HFFc6 (cell line): Measurements from ENCODE around the gene RCHY1. TPM values are rescaled to one million over a fixed set of nuclear protein-coding genes. Genes with fewer than 3 reads are reported as not detected.

Source experiments
- DNase-seq: peaks from one replicate; pipeline ENCODE4 v3.0.0-alpha.2; 2018
- H3K27ac Mint-ChIP-seq: 2 replicates; pipeline ENCODE4 v1.8.0; 2020; ENCODE audit warnings: mild to moderate bottlenecking, mixed read lengths
- H3K27me3 Mint-ChIP-seq: 2 replicates; pipeline ENCODE4 v1.8.0; 2021; ENCODE audit warnings: mild to moderate bottlenecking, moderate library complexity, mixed read lengths; ENCODE audit not compliant: insufficient read depth
- H3K36me3 Mint-ChIP-seq: 2 replicates; pipeline ENCODE4 v1.8.0; 2021; ENCODE audit warnings: low read depth, mixed read lengths
- H3K4me1 Mint-ChIP-seq: 2 replicates; pipeline ENCODE4 v1.8.0; 2020; ENCODE audit warnings: low read depth, mixed read lengths
- H3K4me3 Mint-ChIP-seq: 2 replicates; pipeline ENCODE4 v1.8.0; 2020; ENCODE audit warnings: mild to moderate bottlenecking, moderate library complexity, mixed read lengths
- H3K9me3 Mint-ChIP-seq: 2 replicates; pipeline ENCODE4 v1.8.0; 2020; ENCODE audit warnings: mild to moderate bottlenecking, mixed read lengths
- long read RNA-seq: library from polyadenylated mRNA; unstranded; transcript quantifications from one replicate; pipeline ENCODE4 v2.0.0, GENCODE V29; 2019
- total RNA-seq, 6 experiments: library from RNA; stranded (reverse); fragmentation: NEBNext Ultra II Directional; extraction: Animal tissue kit (Norgen Biotek cat#: 25700); gene quantifications; 2 replicates in 1 of 6; 3 replicates in 5 of 6; pipeline ENCODE4 v1.2.3, GENCODE V29; 2021
- TF ChIP-seq, protein P1 (sequence below): fragments of 200-600 bp; sonication (generic); IDR thresholded peaks from 2 replicates; pipeline ENCODE4 v1.5.0; 2021; ENCODE audit warnings: antibody characterized with exemption, mild to moderate bottlenecking

The RCHY1 gene
- total RNA-seq = 10 to 100 TPM; 14.8 to 19.5 (median 17.5) TPM
- long read RNA-seq, full-length matches to known transcripts = 18 of 21 reads
- long read RNA-seq, partial matches to known transcripts = 0 of 21 reads
- long read RNA-seq, other reads (novel, unspliced or antisense) = 3 of 21 reads

DNA sequence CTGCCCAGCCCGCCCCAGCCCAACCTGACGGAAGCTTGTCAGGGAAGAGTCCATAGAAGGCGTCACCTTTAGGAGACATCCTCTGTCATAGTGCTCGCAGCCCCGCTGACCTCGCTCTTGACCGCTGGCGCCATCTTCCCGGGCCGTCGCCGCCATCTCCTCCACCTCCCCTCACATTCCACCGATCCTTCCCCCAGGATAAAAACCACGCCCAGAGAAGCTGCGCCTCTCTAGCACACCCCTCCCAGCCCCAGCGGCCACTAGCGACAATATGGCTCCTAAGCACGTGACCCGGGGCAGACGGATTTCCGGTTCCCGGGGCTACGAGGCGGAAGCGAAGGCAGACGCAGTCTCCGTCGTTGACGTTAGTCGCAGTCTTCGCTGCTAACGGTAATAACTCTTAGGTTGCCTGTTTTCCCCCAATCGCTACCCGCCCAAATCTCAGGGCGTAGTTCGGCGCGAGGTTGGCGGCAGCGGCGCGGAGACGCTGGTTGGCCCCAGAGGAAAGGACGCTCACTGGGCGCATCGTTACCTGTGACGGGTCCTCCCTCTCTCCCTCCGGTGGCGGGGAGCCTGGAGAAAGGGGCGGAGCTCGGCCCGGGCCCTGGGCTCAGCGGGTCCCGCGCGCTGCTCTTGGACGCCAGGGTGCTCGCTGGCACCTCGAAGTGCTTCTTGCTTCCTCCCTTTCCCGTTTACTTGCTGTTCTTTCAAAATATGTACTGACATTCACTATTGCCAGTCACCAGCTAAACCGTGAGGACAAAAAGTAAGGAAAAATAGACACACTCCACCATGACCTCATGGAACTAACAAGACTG, at the start of gene RCHY1, which contains the start of gene THAP6:
TSS of gene RCHY1 (minus strand) at position 273 of the 818 bp plus-strand sequence. CDS start at position 156, 117 bp downstream.
TSS of gene THAP6 (plus strand) at position 343 of the 818 bp plus-strand sequence. CDS start 980 bp downstream, outside the sequence.
- peaks cover 9% of the 10 kb centered on the region for H3K4me1 Mint-ChIP-seq
- no peak within 1 kb of the TSS; the same call in 1 of the 2 replicates for H3K4me3 Mint-ChIP-seq
- no peaks in the 10 kb centered on the region for H3K9me3 Mint-ChIP-seq
- DNase-seq = peak; percentile 96
- H3K36me3 Mint-ChIP-seq = peaks cover 33% of the 10 kb centered on the region
- H3K27ac Mint-ChIP-seq = no peak within 1 kb of the TSS
- no peaks in the 10 kb centered on the region for H3K27me3 Mint-ChIP-seq
- TF ChIP-seq, protein P1, sequence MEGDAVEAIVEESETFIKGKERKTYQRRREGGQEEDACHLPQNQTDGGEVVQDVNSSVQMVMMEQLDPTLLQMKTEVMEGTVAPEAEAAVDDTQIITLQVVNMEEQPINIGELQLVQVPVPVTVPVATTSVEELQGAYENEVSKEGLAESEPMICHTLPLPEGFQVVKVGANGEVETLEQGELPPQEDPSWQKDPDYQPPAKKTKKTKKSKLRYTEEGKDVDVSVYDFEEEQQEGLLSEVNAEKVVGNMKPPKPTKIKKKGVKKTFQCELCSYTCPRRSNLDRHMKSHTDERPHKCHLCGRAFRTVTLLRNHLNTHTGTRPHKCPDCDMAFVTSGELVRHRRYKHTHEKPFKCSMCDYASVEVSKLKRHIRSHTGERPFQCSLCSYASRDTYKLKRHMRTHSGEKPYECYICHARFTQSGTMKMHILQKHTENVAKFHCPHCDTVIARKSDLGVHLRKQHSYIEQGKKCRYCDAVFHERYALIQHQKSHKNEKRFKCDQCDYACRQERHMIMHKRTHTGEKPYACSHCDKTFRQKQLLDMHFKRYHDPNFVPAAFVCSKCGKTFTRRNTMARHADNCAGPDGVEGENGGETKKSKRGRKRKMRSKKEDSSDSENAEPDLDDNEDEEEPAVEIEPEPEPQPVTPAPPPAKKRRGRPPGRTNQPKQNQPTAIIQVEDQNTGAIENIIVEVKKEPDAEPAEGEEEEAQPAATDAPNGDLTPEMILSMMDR = no peak; the same call in 1 of the 2 replicates

DNA sequence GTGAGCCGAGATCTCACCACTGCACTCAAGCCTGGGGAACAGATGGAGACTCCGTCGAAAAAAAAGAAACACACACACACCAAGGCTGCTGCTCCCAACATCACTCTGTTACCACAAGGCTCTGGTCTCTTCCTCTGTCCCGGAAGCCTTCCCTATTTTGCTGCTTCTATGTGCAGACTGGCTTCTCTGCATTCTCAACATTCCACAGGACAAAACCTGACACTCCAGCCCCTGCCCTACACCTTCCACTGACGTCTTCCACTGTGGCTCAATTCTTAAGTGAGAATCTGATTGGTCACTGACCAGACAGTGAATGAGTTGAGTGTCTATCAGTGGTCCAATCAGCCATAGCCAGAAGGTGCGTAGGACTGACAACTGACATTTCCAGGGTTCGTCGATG, 47.6 kb upstream of the RCHY1 start:
- no peak for DNase-seq
- Mint-ChIP-seq H3K4me1 (peaks cover 6% of the 10 kb centered on the region), H3K27me3 (peaks cover 16% of the 10 kb centered on the region), H3K27ac (no peak overlapping the region), H3K4me3 (no peak overlapping the region), H3K9me3 (no peaks in the 10 kb centered on the region), H3K36me3 (no peaks in the 10 kb centered on the region)
- TF ChIP-seq, protein P1 = no peak

DNA sequence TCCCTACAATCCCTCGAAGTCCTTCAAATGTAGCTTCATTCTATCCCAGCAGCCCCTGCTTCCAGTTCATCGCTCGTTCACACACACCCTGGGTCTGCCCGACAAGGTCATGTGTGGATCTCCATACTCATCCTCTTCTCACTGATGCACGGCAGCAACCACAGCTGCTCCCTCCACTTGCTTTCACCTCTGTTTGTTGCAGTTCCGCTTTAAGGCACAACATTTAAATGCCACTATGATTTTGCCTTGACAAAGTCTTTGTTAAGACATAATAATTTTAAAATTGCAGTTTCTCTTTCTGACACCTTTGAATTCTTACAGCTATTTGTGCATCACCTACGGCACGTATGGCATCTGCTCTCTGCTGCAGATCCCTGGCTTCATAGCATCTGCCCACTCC, 43.5 kb upstream of the RCHY1 start:
- Mint-ChIP-seq H3K4me3 (no peak overlapping the region), H3K4me1 (peaks cover 20% of the 10 kb centered on the region), H3K36me3 (no peaks in the 10 kb centered on the region), H3K27me3 (peaks cover 13% of the 10 kb centered on the region), H3K9me3 (no peaks in the 10 kb centered on the region), H3K27ac (no peak overlapping the region)
- TF ChIP-seq, protein P1 = no peak
- DNase-seq = no peak

DNA sequence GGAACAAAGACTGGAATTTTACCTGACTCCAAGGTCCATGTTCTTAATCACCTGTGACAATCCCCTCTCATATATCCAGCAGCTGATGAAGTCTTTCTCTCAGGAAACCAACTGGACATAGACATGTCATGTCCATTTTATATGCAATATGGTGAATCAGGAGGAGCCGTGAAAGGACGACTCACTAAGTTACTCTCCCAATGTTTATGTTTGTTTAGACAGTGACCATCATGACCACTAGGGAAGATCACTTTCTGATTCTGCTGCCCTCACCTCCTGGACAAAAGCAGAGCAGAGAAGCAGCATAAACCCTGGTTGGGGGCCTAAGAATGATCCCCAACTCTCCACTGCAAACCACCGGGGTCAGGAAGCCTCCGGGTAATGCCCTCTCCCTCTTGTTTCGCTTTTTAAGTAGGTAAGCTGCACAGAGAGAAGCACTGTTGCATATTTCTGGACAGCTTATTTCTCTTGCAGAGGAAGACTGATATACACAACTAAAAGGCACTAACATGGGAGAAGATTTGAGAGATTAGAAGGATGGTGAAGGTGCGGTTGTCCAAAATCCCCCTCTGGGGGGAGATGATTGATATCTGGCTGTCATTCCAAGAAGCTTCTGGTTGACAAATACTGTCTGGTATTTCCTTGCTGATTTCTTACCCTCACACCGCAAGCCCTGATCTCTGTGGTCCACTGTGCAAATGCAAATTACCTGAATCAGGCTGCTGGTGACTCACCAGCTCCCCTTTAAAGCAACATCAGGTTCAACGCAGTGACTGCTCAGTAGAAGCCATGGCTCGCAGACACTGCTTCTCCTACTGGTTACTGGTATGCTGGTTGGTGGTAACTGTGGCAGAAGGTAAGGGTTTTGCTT, 41.3 kb upstream of the RCHY1 start, which contains the start of gene ODAPH:
TSS of gene ODAPH (plus strand) at position 773 of the 871 bp plus-strand sequence. CDS start at position 790, 17 bp downstream.
- TF ChIP-seq, protein P1 = peak; percentile 37; the same call in 1 of the 2 replicates
- Mint-ChIP-seq H3K9me3 (no peaks in the 10 kb centered on the region), H3K4me3 (no peak within 1 kb of the TSS; the same call in 1 of the 2 replicates), H3K27ac (no peak within 1 kb of the TSS), H3K36me3 (no peaks in the 10 kb centered on the region), H3K4me1 (peaks cover 14% of the 10 kb centered on the region), H3K27me3 (peaks cover 13% of the 10 kb centered on the region)
- peak; percentile 55 for DNase-seq

DNA sequence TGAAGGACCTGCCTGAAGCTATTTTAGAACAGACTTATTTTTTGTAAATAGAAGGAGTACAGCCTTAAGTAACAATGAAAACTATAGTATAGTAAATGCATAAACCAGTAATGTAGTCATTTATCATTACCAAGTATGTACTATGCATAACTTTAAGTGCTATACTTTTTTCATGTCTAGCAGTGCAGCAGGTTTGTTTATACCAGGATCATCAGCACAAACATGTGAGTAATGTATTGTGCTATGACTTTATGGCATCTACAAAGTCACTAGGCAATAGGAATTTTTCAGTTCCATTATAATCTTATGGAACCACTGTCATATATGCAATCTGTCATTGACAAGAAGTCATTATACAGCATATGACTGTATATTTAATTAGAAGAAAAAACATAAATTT, 38.2 kb upstream of the RCHY1 start:
- Mint-ChIP-seq H3K27ac (no peak overlapping the region), H3K4me1 (peaks cover 14% of the 10 kb centered on the region), H3K27me3 (peaks cover under 1% of the 10 kb centered on the region; the same call in 1 of the 2 replicates), H3K4me3 (no peak overlapping the region), H3K9me3 (no peaks in the 10 kb centered on the region), H3K36me3 (no peaks in the 10 kb centered on the region; the same call in 1 of the 2 replicates)
- DNase-seq = no peak
- TF ChIP-seq, protein P1 = no peak
